ENCODE results near the gene CNTNAP2.

GRCh38 chr7:146494952-146495596 lies 378.5 kb downstream of the CNTNAP2 start:
- no peak for TF ChIP-seq CTCF (IDR thresholded peaks at IDR 0.05)
- no peak for TF ChIP-seq POLR2A (IDR thresholded peaks at IDR 0.05)
